ENCODE results near the gene EMP1. TPM values are rescaled to one million over a fixed set of nuclear protein-coding genes. Genes with fewer than 3 reads are reported as not detected.

Gene EMP1
- total and polyA plus RNA-seq, 3 experiments from 2014 or later = 0.35 to 12.9 (median 9.6) TPM

DNA sequence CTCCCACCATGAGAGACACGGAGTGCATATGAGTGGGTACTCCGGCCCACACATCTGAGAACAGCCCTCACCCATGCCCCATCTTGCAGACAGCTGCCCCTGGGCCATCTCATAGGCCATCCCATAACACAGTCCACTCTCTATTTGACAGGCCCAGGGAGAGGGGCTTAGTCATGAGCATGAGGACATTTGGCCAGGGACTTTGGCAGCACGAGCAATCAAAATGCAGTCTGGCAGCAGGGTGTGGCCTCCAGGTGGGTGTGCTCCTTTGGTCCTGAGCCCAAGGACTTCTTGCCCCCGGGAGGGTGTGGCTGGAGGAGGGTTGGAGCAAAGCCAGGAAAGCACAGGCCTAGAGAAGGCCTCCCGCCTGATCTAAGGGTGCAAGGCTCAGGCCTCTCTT, 25.6 kb downstream of the EMP1 start:
- no peak overlapping the region for H3K27ac Mint-ChIP-seq
- Histone ChIP-seq H3K4me3 (ENCODE audit: low read length) (no peak overlapping the region), H3K27me3 (ENCODE audit: insufficient read depth, low read length, poor library complexity, severe bottlenecking) (no peaks in the 10 kb centered on the region), H3K27ac (ENCODE audit: low read depth, low read length) (no peak overlapping the region), H3K4me1 (ENCODE audit: insufficient read depth, low read length) (no peaks in the 10 kb centered on the region), H3K9me3 (ENCODE audit: low read length) (no peaks in the 10 kb centered on the region), H3K36me3 (ENCODE audit: insufficient read depth, low read length) (no peaks in the 10 kb centered on the region)
- POLR2A ChIA-PET = no interaction called here
- H3K27me3 Mint-ChIP-seq = peaks cover 2 to 22% of the 10 kb centered on the region in 2 donors
- DNase-seq = no peak
- H3K36me3 Mint-ChIP-seq = no peaks in the 10 kb centered on the region
- no peaks in the 10 kb centered on the region for H3K9me3 Mint-ChIP-seq
- CTCF ChIA-PET = interaction anchor here (2.2 kb wide), 1 partner anchor 10 kb away, joined by 6 read pairs; no protein-coding TSS in a partner anchor
- H3K4me3 Mint-ChIP-seq = no peak overlapping the region
- no peaks in the 10 kb centered on the region for H3K4me1 Mint-ChIP-seq

DNA sequence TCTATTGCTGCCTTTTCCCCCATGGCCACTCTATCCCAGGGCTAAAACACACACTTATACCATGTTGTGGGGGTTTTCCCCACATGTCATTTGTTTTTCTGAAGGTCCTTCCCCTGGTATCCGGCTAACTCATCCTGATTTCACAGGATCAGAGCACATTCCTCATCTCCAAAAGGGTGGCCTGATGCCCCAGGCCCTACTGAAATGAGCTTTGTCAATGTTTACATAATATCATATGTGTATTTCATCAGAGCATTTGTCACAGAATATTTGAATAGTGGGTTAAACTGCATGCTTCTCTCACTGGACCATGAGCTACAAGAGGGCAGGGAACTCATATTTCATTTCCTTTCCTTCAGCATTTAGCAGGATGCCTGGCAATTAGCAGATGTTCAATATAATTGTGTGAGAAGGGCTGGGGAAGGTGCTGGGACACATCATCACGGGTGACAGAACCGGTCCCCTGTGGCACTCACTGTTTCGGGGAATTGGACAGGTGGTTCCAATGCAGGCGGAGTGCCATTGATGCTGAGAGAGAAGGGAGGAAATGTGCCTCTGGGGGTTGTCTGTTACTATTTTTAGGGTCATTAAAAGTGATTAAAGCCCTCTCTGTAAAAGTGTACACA, 26.8 kb downstream of the EMP1 start:
- ChIA-PET POLR2A (no interaction called here), CTCF (interaction anchor here (1.9 kb wide), 1 partner anchor 11 kb away, joined by 8 read pairs; no protein-coding TSS in a partner anchor)
- Histone ChIP-seq H3K4me1 (ENCODE audit: insufficient read depth, low read length) (no peaks in the 10 kb centered on the region), H3K27ac (ENCODE audit: low read depth, low read length) (no peak overlapping the region), H3K27me3 (ENCODE audit: insufficient read depth, low read length, poor library complexity, severe bottlenecking) (no peaks in the 10 kb centered on the region), H3K4me3 (ENCODE audit: low read length) (no peak overlapping the region), H3K36me3 (ENCODE audit: insufficient read depth, low read length) (no peaks in the 10 kb centered on the region), H3K9me3 (ENCODE audit: low read length) (no peaks in the 10 kb centered on the region)
- Mint-ChIP-seq H3K9me3 (no peaks in the 10 kb centered on the region), H3K27ac (no peak overlapping the region), H3K27me3 (peaks cover 2 to 31% of the 10 kb centered on the region in 2 donors), H3K4me3 (no peak overlapping the region), H3K4me1 (no peaks in the 10 kb centered on the region), H3K36me3 (no peaks in the 10 kb centered on the region)
- DNase-seq = no peak

DNA sequence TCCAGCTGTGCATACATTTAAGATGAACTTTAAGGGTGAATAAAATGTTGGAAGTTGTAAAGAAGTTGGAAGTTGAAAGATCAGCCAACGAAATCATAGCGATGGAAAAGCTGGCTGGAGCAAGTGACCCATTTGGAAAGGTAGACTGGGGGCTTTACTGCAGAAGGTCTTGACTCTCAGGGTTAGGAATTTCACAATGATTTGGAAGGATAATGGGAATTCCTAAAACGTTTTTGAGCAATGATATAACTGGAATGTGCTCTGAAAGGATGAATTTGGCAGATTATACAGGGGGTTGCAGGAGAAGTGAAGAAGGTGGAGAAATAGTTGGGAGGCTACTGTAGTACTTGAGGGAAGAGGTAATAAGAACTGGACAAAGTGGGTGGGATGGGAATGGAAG, 27.4 kb downstream of the EMP1 start:
- Histone ChIP-seq H3K4me3 (ENCODE audit: low read length) (no peak overlapping the region), H3K9me3 (ENCODE audit: low read length) (no peaks in the 10 kb centered on the region), H3K27me3 (ENCODE audit: insufficient read depth, low read length, poor library complexity, severe bottlenecking) (no peaks in the 10 kb centered on the region), H3K36me3 (ENCODE audit: insufficient read depth, low read length) (no peaks in the 10 kb centered on the region), H3K4me1 (ENCODE audit: insufficient read depth, low read length) (no peaks in the 10 kb centered on the region), H3K27ac (ENCODE audit: low read depth, low read length) (no peak overlapping the region)
- Mint-ChIP-seq H3K36me3 (no peaks in the 10 kb centered on the region), H3K4me1 (no peaks in the 10 kb centered on the region), H3K4me3 (no peak overlapping the region), H3K27me3 (peaks cover 3 to 33% of the 10 kb centered on the region in 2 donors), H3K27ac (peak overlapping the region in 1 of 8 donors; percentile 7), H3K9me3 (no peaks in the 10 kb centered on the region)
- ChIA-PET CTCF (interaction anchor here (1.9 kb wide), 1 partner anchor 12 kb away, joined by 8 read pairs; no protein-coding TSS in a partner anchor), POLR2A (no interaction called here)
- DNase-seq = no peak

DNA sequence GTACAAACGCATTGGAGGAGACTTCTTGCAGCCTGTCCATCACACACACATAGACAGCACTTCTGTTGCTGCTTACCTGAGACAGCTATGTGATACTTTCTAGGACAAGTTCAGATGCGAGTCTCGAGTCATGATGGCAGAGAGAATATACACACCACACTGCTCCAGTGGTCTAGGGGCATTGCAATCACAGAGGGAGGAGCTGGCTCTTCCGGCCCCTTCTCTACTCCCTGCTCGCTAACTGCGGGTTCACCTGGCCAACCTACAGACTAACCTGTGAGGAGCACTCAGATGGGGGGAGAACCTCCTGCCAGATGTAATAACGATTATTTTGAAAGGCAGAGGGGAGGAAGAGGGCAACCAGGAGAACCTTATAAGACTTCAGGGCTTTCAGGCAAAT, 30.7 kb downstream of the EMP1 start:
- no peaks in the 10 kb centered on the region for H3K9me3 ChIP-seq (ENCODE audit: low read length)
- H3K27ac ChIP-seq (ENCODE audit: low read depth, low read length) = no peak overlapping the region
- no peaks in the 10 kb centered on the region for H3K4me1 Mint-ChIP-seq
- H3K36me3 ChIP-seq (ENCODE audit: insufficient read depth, low read length) = no peaks in the 10 kb centered on the region
- H3K9me3 Mint-ChIP-seq = no peaks in the 10 kb centered on the region
- no peak overlapping the region for H3K27ac Mint-ChIP-seq
- POLR2A ChIA-PET = no interaction called here
- peaks cover 3% of the 10 kb centered on the region for H3K27me3 ChIP-seq (ENCODE audit: insufficient read depth, low read length, poor library complexity, severe bottlenecking)
- H3K36me3 Mint-ChIP-seq = no peaks in the 10 kb centered on the region
- no peak overlapping the region for H3K4me3 ChIP-seq (ENCODE audit: low read length)
- H3K27me3 Mint-ChIP-seq = peaks cover 5 to 51% of the 10 kb centered on the region in 2 donors
- no peak overlapping the region for H3K4me3 Mint-ChIP-seq
- no peaks in the 10 kb centered on the region for H3K4me1 ChIP-seq (ENCODE audit: insufficient read depth, low read length)
- DNase-seq = no peak
- CTCF ChIA-PET = no interaction called here

DNA sequence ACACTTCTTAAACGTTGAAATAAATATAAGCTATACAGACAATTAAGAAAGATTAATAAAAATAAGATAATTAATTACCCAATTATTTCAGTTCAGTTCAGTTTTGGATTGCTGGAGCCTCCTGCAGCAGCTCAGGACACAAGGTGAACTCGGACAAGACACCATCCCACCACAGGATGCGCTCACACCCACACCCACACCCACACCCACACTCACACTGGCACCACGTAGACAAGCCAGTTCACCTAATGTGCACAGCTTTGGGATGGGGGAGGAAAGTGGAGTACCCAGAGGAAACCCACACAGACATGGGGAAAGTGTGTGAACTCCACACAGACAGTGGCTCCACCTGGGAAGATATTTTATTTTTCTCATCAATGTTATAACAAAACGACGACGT, 32.1 kb downstream of the EMP1 start:
- Mint-ChIP-seq H3K4me1 (no peaks in the 10 kb centered on the region), H3K4me3 (no peak overlapping the region), H3K27ac (no peak overlapping the region), H3K27me3 (peaks cover 5 to 50% of the 10 kb centered on the region in 2 donors), H3K9me3 (no peaks in the 10 kb centered on the region), H3K36me3 (no peaks in the 10 kb centered on the region)
- Histone ChIP-seq H3K9me3 (ENCODE audit: low read length) (no peaks in the 10 kb centered on the region), H3K27ac (ENCODE audit: low read depth, low read length) (no peak overlapping the region), H3K27me3 (ENCODE audit: insufficient read depth, low read length, poor library complexity, severe bottlenecking) (peaks cover 3% of the 10 kb centered on the region), H3K4me3 (ENCODE audit: low read length) (no peak overlapping the region), H3K36me3 (ENCODE audit: insufficient read depth, low read length) (no peaks in the 10 kb centered on the region), H3K4me1 (ENCODE audit: insufficient read depth, low read length) (no peaks in the 10 kb centered on the region)
- DNase-seq = no peak
- ChIA-PET CTCF (no interaction called here), POLR2A (no interaction called here)

DNA sequence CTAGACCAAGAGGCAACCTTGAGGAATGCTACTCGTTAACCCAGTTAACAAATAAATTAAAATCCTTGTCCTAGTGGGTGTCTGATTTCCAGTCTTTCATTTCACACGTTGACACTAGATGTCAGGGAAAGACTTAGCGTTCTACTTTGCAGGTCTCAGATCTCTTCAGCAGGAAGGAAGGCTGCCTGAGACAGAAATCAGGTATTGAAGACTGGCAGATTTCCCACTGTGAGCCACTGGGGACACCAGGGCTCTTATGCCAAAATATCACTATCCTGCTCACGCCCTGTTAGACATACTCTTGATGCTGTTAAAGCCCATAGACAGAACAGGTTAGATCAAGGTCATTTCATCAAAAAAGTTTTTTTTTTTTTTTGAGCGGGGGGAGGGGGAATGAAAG, 33.0 kb downstream of the EMP1 start:
- Histone ChIP-seq H3K36me3 (ENCODE audit: insufficient read depth, low read length) (no peaks in the 10 kb centered on the region), H3K4me1 (ENCODE audit: insufficient read depth, low read length) (no peaks in the 10 kb centered on the region), H3K27me3 (ENCODE audit: insufficient read depth, low read length, poor library complexity, severe bottlenecking) (peaks cover 3% of the 10 kb centered on the region), H3K9me3 (ENCODE audit: low read length) (no peaks in the 10 kb centered on the region), H3K27ac (ENCODE audit: low read depth, low read length) (no peak overlapping the region), H3K4me3 (ENCODE audit: low read length) (no peak overlapping the region)
- ChIA-PET CTCF (no interaction called here), POLR2A (no interaction called here)
- peaks cover 5 to 50% of the 10 kb centered on the region in 2 donors for H3K27me3 Mint-ChIP-seq
- no peaks in the 10 kb centered on the region for H3K9me3 Mint-ChIP-seq
- no peak for DNase-seq
- H3K4me3 Mint-ChIP-seq = no peak overlapping the region
- no peaks in the 10 kb centered on the region for H3K4me1 Mint-ChIP-seq
- no peak overlapping the region for H3K27ac Mint-ChIP-seq
- no peaks in the 10 kb centered on the region for H3K36me3 Mint-ChIP-seq

DNA sequence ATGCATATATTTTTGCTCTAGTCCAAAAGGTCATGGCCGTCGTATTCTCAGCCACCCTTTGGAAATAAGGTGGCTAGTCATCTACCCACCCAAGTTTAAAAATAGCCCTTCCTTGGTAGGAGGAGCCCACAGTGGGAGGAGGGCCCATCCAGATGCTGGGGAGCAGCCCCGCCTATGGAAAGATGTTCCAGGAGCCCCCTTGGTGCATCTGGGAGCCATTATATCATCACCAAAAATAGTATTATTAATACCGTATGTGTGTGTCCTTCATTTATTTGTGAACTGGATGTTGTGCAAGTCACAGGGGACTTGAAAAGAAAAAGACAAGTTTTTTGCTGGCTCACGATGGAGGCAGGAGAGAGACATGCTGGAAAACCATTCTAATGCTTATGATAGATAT, 34.0 kb downstream of the EMP1 start:
- Mint-ChIP-seq H3K27me3 (peaks cover 5 to 44% of the 10 kb centered on the region in 2 donors), H3K27ac (no peak overlapping the region), H3K9me3 (no peaks in the 10 kb centered on the region), H3K4me3 (no peak overlapping the region), H3K4me1 (no peaks in the 10 kb centered on the region), H3K36me3 (no peaks in the 10 kb centered on the region)
- H3K9me3 ChIP-seq (ENCODE audit: low read length) = no peaks in the 10 kb centered on the region
- POLR2A ChIA-PET = no interaction called here
- H3K4me1 ChIP-seq (ENCODE audit: insufficient read depth, low read length) = no peaks in the 10 kb centered on the region
- H3K36me3 ChIP-seq (ENCODE audit: insufficient read depth, low read length) = no peaks in the 10 kb centered on the region
- H3K27ac ChIP-seq (ENCODE audit: low read depth, low read length) = no peak overlapping the region
- peaks cover 3% of the 10 kb centered on the region for H3K27me3 ChIP-seq (ENCODE audit: insufficient read depth, low read length, poor library complexity, severe bottlenecking)
- no peak overlapping the region for H3K4me3 ChIP-seq (ENCODE audit: low read length)
- no peak for DNase-seq
- CTCF ChIA-PET = no interaction called here

DNA sequence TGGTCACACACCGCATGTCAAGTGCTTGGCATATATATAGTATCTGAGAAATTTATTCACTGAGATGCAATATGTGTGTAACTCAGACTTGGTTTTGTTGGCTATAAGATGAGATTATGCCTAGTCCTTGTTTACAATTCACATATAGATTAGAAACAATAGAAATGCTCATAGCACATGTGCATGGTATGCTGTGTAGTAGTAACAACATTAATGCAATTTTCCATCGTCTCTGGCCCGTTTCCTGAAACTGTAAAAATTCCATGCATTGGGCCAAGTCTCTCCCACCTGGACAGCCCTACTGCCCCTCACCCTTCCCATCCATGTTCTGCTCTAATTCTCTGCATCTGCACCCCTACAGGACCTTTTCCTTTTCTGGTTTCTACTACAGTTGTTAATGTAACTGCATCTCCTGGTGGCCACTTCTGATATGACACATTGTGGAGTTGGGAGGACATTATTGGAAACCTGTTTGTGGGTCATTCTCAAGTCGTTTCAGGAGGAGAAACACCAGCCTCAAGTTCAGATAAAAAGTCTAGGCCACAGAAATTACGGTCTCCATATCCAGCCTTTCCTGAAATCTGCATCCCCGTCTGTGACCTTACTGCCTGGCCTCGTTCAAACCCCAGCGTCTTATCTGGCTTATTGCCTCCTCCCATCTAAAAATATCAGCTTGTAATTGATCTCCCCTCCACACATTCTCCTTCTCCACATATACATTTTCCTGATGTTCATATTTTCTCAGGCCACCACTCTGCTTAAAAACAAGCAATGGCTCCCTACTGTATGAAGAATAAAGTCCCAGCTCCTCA, 37.5 kb downstream of the EMP1 start:
- H3K27me3 Mint-ChIP-seq = peaks cover 3 to 22% of the 10 kb centered on the region in 2 donors
- no peak overlapping the region for H3K4me3 Mint-ChIP-seq
- Histone ChIP-seq H3K27me3 (ENCODE audit: insufficient read depth, low read length, poor library complexity, severe bottlenecking) (peaks cover 3% of the 10 kb centered on the region), H3K9me3 (ENCODE audit: low read length) (no peaks in the 10 kb centered on the region), H3K36me3 (ENCODE audit: insufficient read depth, low read length) (no peaks in the 10 kb centered on the region), H3K4me3 (ENCODE audit: low read length) (no peak overlapping the region), H3K4me1 (ENCODE audit: insufficient read depth, low read length) (no peaks in the 10 kb centered on the region), H3K27ac (ENCODE audit: low read depth, low read length) (no peak overlapping the region)
- no peaks in the 10 kb centered on the region for H3K4me1 Mint-ChIP-seq
- H3K27ac Mint-ChIP-seq = no peak overlapping the region
- POLR2A ChIA-PET = no interaction called here
- no peaks in the 10 kb centered on the region for H3K9me3 Mint-ChIP-seq
- CTCF ChIA-PET = interaction anchor here (1.2 to 1.7 kb wide), 2 partner anchors 22 to 318 kb away, joined by 3 to 6 read pairs; no protein-coding TSS in a partner anchor
- H3K36me3 Mint-ChIP-seq = no peaks in the 10 kb centered on the region
- peak in 4 of 5 donors; percentile 3 to 50 (median 10) for DNase-seq

Data from CD8-positive, alpha-beta memory T cell (primary cell).